Upper lobe of left lung (tissue), 4 donors: ENCODE measurements around the gene FPGS.

ENCODE experiments used
- EP300 ChIP-seq, 4 donors: sonication (generic); formaldehyde crosslinking; IDR thresholded peaks; one replicate each; pipeline ENCODE4 v1.5.1; 2017; ENCODE audit warnings: antibody characterized with exemption in 4 of 4, control low read depth in 2 of 4
- POLR2A ChIP-seq, 4 donors: fragments of 450-650 bp; IDR thresholded peaks; one replicate each; pipeline ENCODE4 v1.5.1; 2016 to 2017; ENCODE audit warnings: antibody characterized with exemption in 4 of 4, mild to moderate bottlenecking in 2 of 4
- TF ChIP-seq, protein P1 (sequence below), 6 experiments: fragments of 450-650 bp in 4 of 6; fragments of 200-600 bp in 2 of 6; sonication (generic) in 2 of 6; IDR thresholded peaks; one replicate each; pipeline ENCODE4 v1.5.1; 2016 to 2019; ENCODE audit warnings: antibody characterized with exemption in 6 of 6

DNA sequence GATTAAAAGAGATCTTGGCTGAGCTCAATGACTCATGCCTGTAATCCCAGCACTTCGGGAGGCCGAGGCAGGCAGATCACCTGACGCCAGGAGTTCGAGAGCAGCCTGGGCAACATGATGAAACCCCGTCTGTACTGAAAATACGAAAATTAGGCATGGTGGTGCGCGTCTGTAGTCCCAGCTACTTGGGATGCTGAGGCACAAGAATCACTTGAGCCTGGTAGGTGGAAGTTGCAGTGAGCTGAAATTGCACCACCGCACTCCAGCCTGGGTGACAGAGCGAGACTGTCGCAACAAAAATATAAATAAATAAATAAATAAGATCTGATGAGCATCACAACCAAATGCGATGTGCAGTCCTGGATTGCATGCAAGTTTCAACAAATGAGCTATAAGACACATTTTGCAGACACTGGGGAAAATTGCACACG lies 60.5 kb downstream of the FPGS start:
- TF ChIP-seq, protein P1, sequence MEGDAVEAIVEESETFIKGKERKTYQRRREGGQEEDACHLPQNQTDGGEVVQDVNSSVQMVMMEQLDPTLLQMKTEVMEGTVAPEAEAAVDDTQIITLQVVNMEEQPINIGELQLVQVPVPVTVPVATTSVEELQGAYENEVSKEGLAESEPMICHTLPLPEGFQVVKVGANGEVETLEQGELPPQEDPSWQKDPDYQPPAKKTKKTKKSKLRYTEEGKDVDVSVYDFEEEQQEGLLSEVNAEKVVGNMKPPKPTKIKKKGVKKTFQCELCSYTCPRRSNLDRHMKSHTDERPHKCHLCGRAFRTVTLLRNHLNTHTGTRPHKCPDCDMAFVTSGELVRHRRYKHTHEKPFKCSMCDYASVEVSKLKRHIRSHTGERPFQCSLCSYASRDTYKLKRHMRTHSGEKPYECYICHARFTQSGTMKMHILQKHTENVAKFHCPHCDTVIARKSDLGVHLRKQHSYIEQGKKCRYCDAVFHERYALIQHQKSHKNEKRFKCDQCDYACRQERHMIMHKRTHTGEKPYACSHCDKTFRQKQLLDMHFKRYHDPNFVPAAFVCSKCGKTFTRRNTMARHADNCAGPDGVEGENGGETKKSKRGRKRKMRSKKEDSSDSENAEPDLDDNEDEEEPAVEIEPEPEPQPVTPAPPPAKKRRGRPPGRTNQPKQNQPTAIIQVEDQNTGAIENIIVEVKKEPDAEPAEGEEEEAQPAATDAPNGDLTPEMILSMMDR (IDR thresholded peaks at IDR 0.05) = no peak
- no peak for TF ChIP-seq EP300 (IDR thresholded peaks at IDR 0.05)
- no peak for TF ChIP-seq POLR2A (IDR thresholded peaks at IDR 0.05)
